HEK293 (cell line): Measurements from ENCODE around the gene SHMT2.

Experiments used
- CTCF ChIA-PET: fragments of 350-600 bp; formaldehyde crosslinking; extraction: SDS; loops from one replicate; lab custom pipeline; 2021; ENCODE audit warnings: antibody characterized with exemption; lab: Yijun Ruan, JAX
- POLR2A ChIA-PET: fragments of 300-600 bp; formaldehyde crosslinking; extraction: SDS; loops from one replicate; lab custom pipeline; 2020; ENCODE audit warnings: antibody characterized with exemption, inconsistent platforms; lab: Yijun Ruan, JAX
- H3K27ac ChIP-seq: fragments of 200-500 bp; sonication (Bioruptor generic); 2 replicates; pipeline ENCODE4 v1.5.1; 2014; ENCODE audit warnings: low read depth, low read length, control low read depth, inconsistent platforms; ENCODE audit errors: extremely low read depth
- H3K36me3 ChIP-seq, 2 experiments: fragments of 200-500 bp in 1 of 2; sonication (Bioruptor generic) in 1 of 2; 1 replicate in 1 of 2; 2 replicates in 1 of 2; pipeline ENCODE4 v1.5.1; 2014 to 2017; ENCODE audit warnings: inconsistent platforms in 2 of 2, low read length in 2 of 2; ENCODE audit not compliant: control insufficient read depth in 2 of 2, insufficient read depth in 1 of 2
- H3K4me1 ChIP-seq: fragments of 200-500 bp; sonication (Bioruptor generic); 2 replicates; pipeline ENCODE4 v1.5.1; 2014; ENCODE audit warnings: mild to moderate bottlenecking, low read length, inconsistent platforms; ENCODE audit not compliant: control insufficient read depth, insufficient read depth
- H3K4me3 ChIP-seq: 2 replicates; pipeline ENCODE4 v1.5.1; 2011; ENCODE audit warnings: low read depth, mild to moderate bottlenecking, control low read depth, low read length, moderate library complexity
- H3K9me3 ChIP-seq: fragments of 200-500 bp; sonication (Bioruptor generic); 2 replicates; pipeline ENCODE4 v1.5.1; 2014; ENCODE audit warnings: low read depth, low read length, inconsistent platforms; ENCODE audit not compliant: control insufficient read depth, insufficient read depth
- FEZF1 ChIP-seq: fragments of 450-650 bp; formaldehyde crosslinking; IDR thresholded peaks from 2 replicates; pipeline ENCODE4 v1.5.1; 2016; ENCODE audit warnings: missing biosample characterization, missing genetic modification characterization
- GLIS2 ChIP-seq: fragments of 450-650 bp; formaldehyde crosslinking; IDR thresholded peaks from 2 replicates; pipeline ENCODE4 v1.5.1; 2016; ENCODE audit warnings: missing biosample characterization, missing genetic modification characterization
- MYNN ChIP-seq: fragments of 450-650 bp; formaldehyde crosslinking; IDR thresholded peaks from 2 replicates; pipeline ENCODE4 v1.5.1; 2016; ENCODE audit warnings: missing biosample characterization, missing genetic modification characterization, borderline replicate concordance
- RBAK ChIP-seq: fragments of 450-650 bp; formaldehyde crosslinking; IDR thresholded peaks from 2 replicates; pipeline ENCODE4 v1.5.1; 2016; ENCODE audit warnings: missing biosample characterization, missing genetic modification characterization
- SP3 ChIP-seq: fragments of 450-650 bp; formaldehyde crosslinking; IDR thresholded peaks from 2 replicates; pipeline ENCODE4 v1.5.1; 2016; ENCODE audit warnings: missing biosample characterization, missing genetic modification characterization
- YY1 ChIP-seq: fragments of 450-650 bp; formaldehyde crosslinking; IDR thresholded peaks from 2 replicates; pipeline ENCODE4 v1.5.1; 2018; ENCODE audit warnings: missing biosample characterization, missing genetic modification characterization
- YY2 ChIP-seq: fragments of 450-650 bp; formaldehyde crosslinking; IDR thresholded peaks from 2 replicates; pipeline ENCODE4 v1.5.1; 2016; ENCODE audit warnings: missing biosample characterization, missing genetic modification characterization
- ZFHX2 ChIP-seq: fragments of 450-650 bp; formaldehyde crosslinking; conservative IDR thresholded peaks from 2 replicates; pipeline ENCODE4 v1.5.1; 2016; ENCODE audit warnings: missing biosample characterization, missing genetic modification characterization
- ZFP69B ChIP-seq: fragments of 450-650 bp; formaldehyde crosslinking; IDR thresholded peaks from 2 replicates; pipeline ENCODE4 v1.5.1; 2016; ENCODE audit warnings: missing biosample characterization, missing genetic modification characterization
- ZNF157 ChIP-seq: fragments of 450-650 bp; formaldehyde crosslinking; IDR thresholded peaks from 2 replicates; pipeline ENCODE4 v1.5.1; 2016; ENCODE audit warnings: missing biosample characterization, missing genetic modification characterization
- ZNF174 ChIP-seq: fragments of 450-650 bp; formaldehyde crosslinking; IDR thresholded peaks from 2 replicates; pipeline ENCODE4 v1.5.0; 2017; ENCODE audit warnings: missing biosample characterization, mild to moderate bottlenecking, missing genetic modification characterization
- ZNF248 ChIP-seq: fragments of 450-650 bp; formaldehyde crosslinking; IDR thresholded peaks from 2 replicates; pipeline ENCODE4 v1.5.1; 2017; ENCODE audit warnings: missing biosample characterization, missing genetic modification characterization
- ZNF341 ChIP-seq: fragments of 450-650 bp; formaldehyde crosslinking; IDR thresholded peaks from 2 replicates; pipeline ENCODE4; 2016; ENCODE audit warnings: low read depth, missing biosample characterization, missing genetic modification characterization
- ZNF404 ChIP-seq: fragments of 450-650 bp; formaldehyde crosslinking; IDR thresholded peaks from 2 replicates; pipeline ENCODE4 v1.5.1; 2017; ENCODE audit warnings: missing biosample characterization, missing genetic modification characterization
- ZNF473 ChIP-seq: fragments of 450-650 bp; formaldehyde crosslinking; IDR thresholded peaks from 2 replicates; pipeline ENCODE4 v1.5.1; 2017; ENCODE audit warnings: missing biosample characterization, missing genetic modification characterization
- ZNF529 ChIP-seq: fragments of 450-650 bp; formaldehyde crosslinking; IDR thresholded peaks from 2 replicates; pipeline ENCODE4 v1.5.1; 2017; ENCODE audit warnings: missing genetic modification characterization, missing biosample characterization; ENCODE audit not compliant: insufficient replicate concordance
- ZNF600 ChIP-seq: fragments of 450-650 bp; formaldehyde crosslinking; IDR thresholded peaks from 2 replicates; pipeline ENCODE4 v1.5.1; 2016; ENCODE audit warnings: missing biosample characterization, missing genetic modification characterization
- ZNF777 ChIP-seq: fragments of 450-650 bp; formaldehyde crosslinking; IDR thresholded peaks from 2 replicates; pipeline ENCODE4 v1.5.1; 2017; ENCODE audit warnings: missing biosample characterization, missing genetic modification characterization, borderline replicate concordance
- TF ChIP-seq, protein P1 (sequence below): fragments of 450-650 bp; formaldehyde crosslinking; IDR thresholded peaks from 2 replicates; pipeline ENCODE4 v1.5.1; 2016; ENCODE audit warnings: missing biosample characterization, missing genetic modification characterization, borderline replicate concordance
- TF ChIP-seq, protein P2 (sequence below): fragments of 450-650 bp; formaldehyde crosslinking; IDR thresholded peaks from 2 replicates; pipeline ENCODE4 v1.5.1; 2016; ENCODE audit warnings: missing biosample characterization, missing genetic modification characterization
- TF ChIP-seq, protein P3 (sequence below): fragments of 450-650 bp; formaldehyde crosslinking; IDR thresholded peaks from 2 replicates; pipeline ENCODE4 v1.5.1; 2016; ENCODE audit warnings: missing biosample characterization, missing genetic modification characterization
- TF ChIP-seq, protein P4 (sequence below): fragments of 450-650 bp; formaldehyde crosslinking; IDR thresholded peaks from 2 replicates; pipeline ENCODE4 v1.5.1; 2016; ENCODE audit warnings: missing biosample characterization, missing genetic modification characterization
- TF ChIP-seq, protein P5 (sequence below): fragments of 450-650 bp; formaldehyde crosslinking; IDR thresholded peaks from 2 replicates; pipeline ENCODE4 v1.5.1; 2017; ENCODE audit warnings: missing biosample characterization, missing genetic modification characterization

SHMT2 gene

DNA sequence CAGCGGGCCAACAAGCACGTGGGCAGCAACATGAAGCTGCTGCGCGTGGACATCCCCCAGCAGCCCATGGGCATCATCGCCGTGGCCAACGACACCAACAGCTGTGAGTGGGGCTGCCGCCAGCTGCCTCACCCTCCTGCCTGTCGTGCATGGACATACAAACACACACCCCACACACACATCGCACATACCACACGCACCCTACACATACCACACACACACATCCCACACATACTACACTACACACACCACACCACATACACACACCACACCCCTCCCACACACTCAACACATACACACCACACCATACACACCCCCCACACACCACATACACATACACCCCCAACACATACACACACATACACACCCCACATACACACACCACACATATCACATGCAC, 38.1 kb upstream of the SHMT2 start (continued):
- TF ChIP-seq, protein P1, sequence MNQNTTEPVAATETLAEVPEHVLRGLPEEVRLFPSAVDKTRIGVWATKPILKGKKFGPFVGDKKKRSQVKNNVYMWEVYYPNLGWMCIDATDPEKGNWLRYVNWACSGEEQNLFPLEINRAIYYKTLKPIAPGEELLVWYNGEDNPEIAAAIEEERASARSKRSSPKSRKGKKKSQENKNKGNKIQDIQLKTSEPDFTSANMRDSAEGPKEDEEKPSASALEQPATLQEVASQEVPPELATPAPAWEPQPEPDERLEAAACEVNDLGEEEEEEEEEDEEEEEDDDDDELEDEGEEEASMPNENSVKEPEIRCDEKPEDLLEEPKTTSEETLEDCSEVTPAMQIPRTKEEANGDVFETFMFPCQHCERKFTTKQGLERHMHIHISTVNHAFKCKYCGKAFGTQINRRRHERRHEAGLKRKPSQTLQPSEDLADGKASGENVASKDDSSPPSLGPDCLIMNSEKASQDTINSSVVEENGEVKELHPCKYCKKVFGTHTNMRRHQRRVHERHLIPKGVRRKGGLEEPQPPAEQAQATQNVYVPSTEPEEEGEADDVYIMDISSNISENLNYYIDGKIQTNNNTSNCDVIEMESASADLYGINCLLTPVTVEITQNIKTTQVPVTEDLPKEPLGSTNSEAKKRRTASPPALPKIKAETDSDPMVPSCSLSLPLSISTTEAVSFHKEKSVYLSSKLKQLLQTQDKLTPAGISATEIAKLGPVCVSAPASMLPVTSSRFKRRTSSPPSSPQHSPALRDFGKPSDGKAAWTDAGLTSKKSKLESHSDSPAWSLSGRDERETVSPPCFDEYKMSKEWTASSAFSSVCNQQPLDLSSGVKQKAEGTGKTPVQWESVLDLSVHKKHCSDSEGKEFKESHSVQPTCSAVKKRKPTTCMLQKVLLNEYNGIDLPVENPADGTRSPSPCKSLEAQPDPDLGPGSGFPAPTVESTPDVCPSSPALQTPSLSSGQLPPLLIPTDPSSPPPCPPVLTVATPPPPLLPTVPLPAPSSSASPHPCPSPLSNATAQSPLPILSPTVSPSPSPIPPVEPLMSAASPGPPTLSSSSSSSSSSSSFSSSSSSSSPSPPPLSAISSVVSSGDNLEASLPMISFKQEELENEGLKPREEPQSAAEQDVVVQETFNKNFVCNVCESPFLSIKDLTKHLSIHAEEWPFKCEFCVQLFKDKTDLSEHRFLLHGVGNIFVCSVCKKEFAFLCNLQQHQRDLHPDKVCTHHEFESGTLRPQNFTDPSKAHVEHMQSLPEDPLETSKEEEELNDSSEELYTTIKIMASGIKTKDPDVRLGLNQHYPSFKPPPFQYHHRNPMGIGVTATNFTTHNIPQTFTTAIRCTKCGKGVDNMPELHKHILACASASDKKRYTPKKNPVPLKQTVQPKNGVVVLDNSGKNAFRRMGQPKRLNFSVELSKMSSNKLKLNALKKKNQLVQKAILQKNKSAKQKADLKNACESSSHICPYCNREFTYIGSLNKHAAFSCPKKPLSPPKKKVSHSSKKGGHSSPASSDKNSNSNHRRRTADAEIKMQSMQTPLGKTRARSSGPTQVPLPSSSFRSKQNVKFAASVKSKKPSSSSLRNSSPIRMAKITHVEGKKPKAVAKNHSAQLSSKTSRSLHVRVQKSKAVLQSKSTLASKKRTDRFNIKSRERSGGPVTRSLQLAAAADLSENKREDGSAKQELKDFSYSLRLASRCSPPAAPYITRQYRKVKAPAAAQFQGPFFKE: 0 out of 2 replicates have a peak, but pooled peaks have one; percentile 27
- TF ChIP-seq ZNF174 (tag by site-specific recombination): no peak
- TF ChIP-seq ZNF473 (tag by site-specific recombination): 0 out of 2 replicates have a peak, but pooled peaks have one; percentile 32
- TF ChIP-seq FEZF1 (tag by site-specific recombination): no peak
- TF ChIP-seq, protein P2, sequence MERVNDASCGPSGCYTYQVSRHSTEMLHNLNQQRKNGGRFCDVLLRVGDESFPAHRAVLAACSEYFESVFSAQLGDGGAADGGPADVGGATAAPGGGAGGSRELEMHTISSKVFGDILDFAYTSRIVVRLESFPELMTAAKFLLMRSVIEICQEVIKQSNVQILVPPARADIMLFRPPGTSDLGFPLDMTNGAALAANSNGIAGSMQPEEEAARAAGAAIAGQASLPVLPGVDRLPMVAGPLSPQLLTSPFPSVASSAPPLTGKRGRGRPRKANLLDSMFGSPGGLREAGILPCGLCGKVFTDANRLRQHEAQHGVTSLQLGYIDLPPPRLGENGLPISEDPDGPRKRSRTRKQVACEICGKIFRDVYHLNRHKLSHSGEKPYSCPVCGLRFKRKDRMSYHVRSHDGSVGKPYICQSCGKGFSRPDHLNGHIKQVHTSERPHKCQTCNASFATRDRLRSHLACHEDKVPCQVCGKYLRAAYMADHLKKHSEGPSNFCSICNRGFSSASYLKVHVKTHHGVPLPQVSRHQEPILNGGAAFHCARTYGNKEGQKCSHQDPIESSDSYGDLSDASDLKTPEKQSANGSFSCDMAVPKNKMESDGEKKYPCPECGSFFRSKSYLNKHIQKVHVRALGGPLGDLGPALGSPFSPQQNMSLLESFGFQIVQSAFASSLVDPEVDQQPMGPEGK (tag by site-specific recombination): 0 out of 2 replicates have a peak, but pooled peaks have one; percentile 22
- no peak for TF ChIP-seq SP3 (tag by site-specific recombination)
- TF ChIP-seq, protein P3, sequence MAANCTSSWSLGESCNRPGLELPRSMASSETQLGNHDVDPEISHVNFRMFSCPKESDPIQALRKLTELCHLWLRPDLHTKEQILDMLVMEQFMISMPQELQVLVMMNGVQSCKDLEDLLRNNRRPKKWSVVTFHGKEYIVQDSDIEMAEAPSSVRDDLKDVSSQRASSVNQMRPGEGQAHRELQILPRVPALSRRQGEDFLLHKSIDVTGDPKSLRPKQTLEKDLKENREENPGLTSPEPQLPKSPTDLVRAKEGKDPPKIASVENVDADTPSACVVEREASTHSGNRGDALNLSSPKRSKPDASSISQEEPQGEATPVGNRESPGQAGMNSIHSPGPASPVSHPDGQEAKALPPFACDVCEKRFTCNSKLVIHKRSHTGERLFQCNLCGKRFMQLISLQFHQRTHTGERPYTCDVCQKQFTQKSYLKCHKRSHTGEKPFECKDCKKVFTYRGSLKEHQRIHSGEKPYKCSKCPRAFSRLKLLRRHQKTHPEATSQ (tag by site-specific recombination): 0 out of 2 replicates have a peak, but pooled peaks have one; percentile 20
- 0 out of 2 replicates have a peak, but pooled peaks have one; percentile 27 for TF ChIP-seq ZNF157 (tag by site-specific recombination)

DNA sequence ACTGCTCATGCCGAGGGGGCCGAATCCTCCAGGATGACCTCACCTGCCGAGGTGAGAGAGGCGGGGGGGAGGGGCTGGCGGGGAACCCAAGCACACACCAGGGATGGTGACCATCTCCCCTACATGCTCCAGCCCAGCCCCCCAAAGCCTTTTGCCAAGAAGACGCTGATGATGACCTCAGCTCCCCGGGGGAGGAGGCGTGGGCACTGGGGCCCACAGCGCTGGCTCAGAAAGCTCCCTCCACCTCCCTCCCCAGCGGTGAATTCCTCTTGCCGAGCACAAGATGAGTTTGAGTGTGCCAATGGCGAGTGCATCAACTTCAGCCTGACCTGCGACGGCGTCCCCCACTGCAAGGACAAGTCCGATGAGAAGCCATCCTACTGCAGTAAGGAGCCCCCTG, 36.6 kb upstream of the SHMT2 start:
- Histone ChIP-seq H3K9me3 (no peaks in the 10 kb centered on the region), H3K36me3 (peaks cover 9 to 100% of the 10 kb centered on the region in 2 experiments; a peak in 2 of 3 replicates), H3K27ac (no peak overlapping the region), H3K4me3 (no peak overlapping the region), H3K4me1 (no peaks in the 10 kb centered on the region)
- ChIA-PET POLR2A (no interaction called here), CTCF (interaction anchor here (0.6 to 1.5 kb wide), 5 partner anchors 47 to 265 kb away, joined by 3 to 4 read pairs (median 3); no protein-coding TSS in a partner anchor)
- TF ChIP-seq, protein P4, sequence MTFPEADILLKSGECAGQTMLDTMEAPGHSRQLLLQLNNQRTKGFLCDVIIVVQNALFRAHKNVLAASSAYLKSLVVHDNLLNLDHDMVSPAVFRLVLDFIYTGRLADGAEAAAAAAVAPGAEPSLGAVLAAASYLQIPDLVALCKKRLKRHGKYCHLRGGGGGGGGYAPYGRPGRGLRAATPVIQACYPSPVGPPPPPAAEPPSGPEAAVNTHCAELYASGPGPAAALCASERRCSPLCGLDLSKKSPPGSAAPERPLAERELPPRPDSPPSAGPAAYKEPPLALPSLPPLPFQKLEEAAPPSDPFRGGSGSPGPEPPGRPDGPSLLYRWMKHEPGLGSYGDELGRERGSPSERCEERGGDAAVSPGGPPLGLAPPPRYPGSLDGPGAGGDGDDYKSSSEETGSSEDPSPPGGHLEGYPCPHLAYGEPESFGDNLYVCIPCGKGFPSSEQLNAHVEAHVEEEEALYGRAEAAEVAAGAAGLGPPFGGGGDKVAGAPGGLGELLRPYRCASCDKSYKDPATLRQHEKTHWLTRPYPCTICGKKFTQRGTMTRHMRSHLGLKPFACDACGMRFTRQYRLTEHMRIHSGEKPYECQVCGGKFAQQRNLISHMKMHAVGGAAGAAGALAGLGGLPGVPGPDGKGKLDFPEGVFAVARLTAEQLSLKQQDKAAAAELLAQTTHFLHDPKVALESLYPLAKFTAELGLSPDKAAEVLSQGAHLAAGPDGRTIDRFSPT (tag by site-specific recombination): no peak
- TF ChIP-seq FEZF1 (tag by site-specific recombination): no peak
- TF ChIP-seq RBAK: no peak
- TF ChIP-seq YY2 (tag by site-specific recombination): no peak
- no peak for TF ChIP-seq ZNF248 (tag by site-specific recombination)
- TF ChIP-seq ZNF529 (tag by site-specific recombination): no peak
- no peak for TF ChIP-seq ZNF777
- no peak for TF ChIP-seq ZNF341
- TF ChIP-seq ZNF404 (tag by site-specific recombination): no peak
- no peak for TF ChIP-seq GLIS2
- peak; percentile 80 for TF ChIP-seq ZFHX2 (tag by site-specific recombination)
- no peak for TF ChIP-seq MYNN (tag by site-specific recombination)
- no peak for TF ChIP-seq YY1
- peak; percentile 88 for TF ChIP-seq ZFP69B
- no peak for TF ChIP-seq ZNF600 (tag by site-specific recombination)
- TF ChIP-seq, protein P5, sequence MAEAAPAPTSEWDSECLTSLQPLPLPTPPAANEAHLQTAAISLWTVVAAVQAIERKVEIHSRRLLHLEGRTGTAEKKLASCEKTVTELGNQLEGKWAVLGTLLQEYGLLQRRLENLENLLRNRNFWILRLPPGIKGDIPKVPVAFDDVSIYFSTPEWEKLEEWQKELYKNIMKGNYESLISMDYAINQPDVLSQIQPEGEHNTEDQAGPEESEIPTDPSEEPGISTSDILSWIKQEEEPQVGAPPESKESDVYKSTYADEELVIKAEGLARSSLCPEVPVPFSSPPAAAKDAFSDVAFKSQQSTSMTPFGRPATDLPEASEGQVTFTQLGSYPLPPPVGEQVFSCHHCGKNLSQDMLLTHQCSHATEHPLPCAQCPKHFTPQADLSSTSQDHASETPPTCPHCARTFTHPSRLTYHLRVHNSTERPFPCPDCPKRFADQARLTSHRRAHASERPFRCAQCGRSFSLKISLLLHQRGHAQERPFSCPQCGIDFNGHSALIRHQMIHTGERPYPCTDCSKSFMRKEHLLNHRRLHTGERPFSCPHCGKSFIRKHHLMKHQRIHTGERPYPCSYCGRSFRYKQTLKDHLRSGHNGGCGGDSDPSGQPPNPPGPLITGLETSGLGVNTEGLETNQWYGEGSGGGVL (tag by site-specific recombination): no peak
